Measurements from ENCODE around the gene HYI.
"Not testable (repeated sequence)": the region's sequence is repeated elsewhere in the genome, so short reads cannot be mapped to it uniquely, and the experiment has no call there.

Gene HYI

GRCh38 chr1:43458379-43458778, 4.6 kb upstream of the HYI start:
- not testable (repeated sequence) for H2BK15ac ChIP-seq (ENCODE audit: low read length); H2AK5ac ChIP-seq (ENCODE audit: low read depth, low read length); H3K4me3 ChIP-seq (ENCODE audit: low read length in 2 of 2); H3K9me3 ChIP-seq (replicated peaks in 1 of 2; ENCODE audit: control insufficient read depth in 2 of 2, insufficient read depth in 1 of 2, low read depth in 1 of 2, low read length in 2 of 2); H4K8ac ChIP-seq (ENCODE audit: low read depth, low read length); H3K23ac ChIP-seq (ENCODE audit: low read depth, low read length, poor library complexity); H2BK5ac ChIP-seq (ENCODE audit: low read length); H2AFZ ChIP-seq (ENCODE audit: low read length); H3K27ac ChIP-seq (replicated peaks; ENCODE audit: low read length); H3K4me1 ChIP-seq (ENCODE audit: control insufficient read depth in 2 of 2, insufficient read depth in 1 of 2, low read depth in 1 of 2, low read length in 2 of 2); H3K4ac ChIP-seq (ENCODE audit: low read length); H3K36me3 ChIP-seq (replicated peaks in 1 of 2; ENCODE audit: control insufficient read depth in 2 of 2, insufficient read depth in 2 of 2, low read length in 2 of 2); H3K27me3 ChIP-seq (ENCODE audit: control insufficient read depth in 3 of 3, insufficient read depth in 3 of 3, low read depth in 1 of 3, low read length in 3 of 3); H2BK120ac ChIP-seq (ENCODE audit: low read depth, low read length); H4K91ac ChIP-seq (ENCODE audit: low read depth, low read length, poor library complexity); H3K9ac ChIP-seq (ENCODE audit: low read depth, low read length, poor library complexity); H3K14ac ChIP-seq (ENCODE audit: low read length); H3K18ac ChIP-seq (ENCODE audit: low read length); H2BK12ac ChIP-seq (ENCODE audit: low read length); H3K79me1 ChIP-seq (ENCODE audit: low read depth, low read length); DNase-seq (ENCODE audit: low spot score); H3K4me2 ChIP-seq (ENCODE audit: insufficient read depth, low read length, poor library complexity, severe bottlenecking)
- WGBS, 2 donors (ENCODE audit: extremely low coverage in 2 of 2, insufficient read length in 2 of 2, insufficient replicate concordance in 1 of 2) = no CpG with 5 or more reads among the region's 3 CpGs

GRCh38 chr1:43455213-43455889, 1.6 kb upstream of the HYI start:
- H3K36me3 ChIP-seq (replicated peaks in 1 of 2; ENCODE audit: control insufficient read depth in 2 of 2, insufficient read depth in 2 of 2, low read length in 2 of 2) = peaks cover 14 to 25% of the 10 kb centered on the region in 2 donors
- no peak overlapping the region for H3K14ac ChIP-seq (ENCODE audit: low read length)
- H3K4ac ChIP-seq (ENCODE audit: low read length) = no peak overlapping the region
- H4K8ac ChIP-seq (ENCODE audit: low read depth, low read length) = no peak overlapping the region
- H3K4me3 ChIP-seq (ENCODE audit: low read length in 2 of 2) = no peak overlapping the region
- H2AFZ ChIP-seq (ENCODE audit: low read length) = no peak overlapping the region
- no peak overlapping the region for H2AK5ac ChIP-seq (ENCODE audit: low read depth, low read length)
- peaks cover 0 to 2% of the 10 kb centered on the region in 2 donors for H3K9me3 ChIP-seq (replicated peaks in 1 of 2; ENCODE audit: control insufficient read depth in 2 of 2, insufficient read depth in 1 of 2, low read depth in 1 of 2, low read length in 2 of 2)
- no peak overlapping the region for H3K4me2 ChIP-seq (ENCODE audit: insufficient read depth, low read length, poor library complexity, severe bottlenecking)
- H3K27ac ChIP-seq (replicated peaks; ENCODE audit: low read length) = no peak overlapping the region
- no CpG with 5 or more reads among the region's 7 CpGs for WGBS, 2 donors (ENCODE audit: extremely low coverage in 2 of 2, insufficient read length in 2 of 2, insufficient replicate concordance in 1 of 2)
- no peak overlapping the region for H2BK5ac ChIP-seq (ENCODE audit: low read length)
- H3K79me1 ChIP-seq (ENCODE audit: low read depth, low read length) = no peaks in the 10 kb centered on the region
- H3K23ac ChIP-seq (ENCODE audit: low read depth, low read length, poor library complexity) = no peak overlapping the region
- H3K4me1 ChIP-seq (ENCODE audit: control insufficient read depth in 2 of 2, insufficient read depth in 1 of 2, low read depth in 1 of 2, low read length in 2 of 2) = peaks cover 0 to 8% of the 10 kb centered on the region in 2 donors
- no peak for DNase-seq (ENCODE audit: low spot score)
- no peak overlapping the region for H2BK15ac ChIP-seq (ENCODE audit: low read length)
- H4K91ac ChIP-seq (ENCODE audit: low read depth, low read length, poor library complexity) = no peak overlapping the region
- no peak overlapping the region for H2BK12ac ChIP-seq (ENCODE audit: low read length)
- H2BK120ac ChIP-seq (ENCODE audit: low read depth, low read length) = no peak overlapping the region
- no peaks in the 10 kb centered on the region for H3K27me3 ChIP-seq (ENCODE audit: control insufficient read depth in 3 of 3, insufficient read depth in 3 of 3, low read depth in 1 of 3, low read length in 3 of 3)
- no peak overlapping the region for H3K9ac ChIP-seq (ENCODE audit: low read depth, low read length, poor library complexity)
- H3K18ac ChIP-seq (ENCODE audit: low read length) = no peak overlapping the region

- Histone ChIP-seq H3K27me3 (ENCODE audit: control insufficient read depth in 3 of 3, insufficient read depth in 3 of 3, low read depth in 1 of 3, low read length in 3 of 3) (no peaks in the 10 kb centered on the region), H3K4ac (ENCODE audit: low read length) (no peak overlapping the region), H3K14ac (ENCODE audit: low read length) (no peak overlapping the region), H3K79me1 (ENCODE audit: low read depth, low read length) (no peaks in the 10 kb centered on the region), H4K91ac (ENCODE audit: low read depth, low read length, poor library complexity) (no peak overlapping the region), H2BK15ac (ENCODE audit: low read length) (no peak overlapping the region), H3K36me3 (replicated peaks in 1 of 2; ENCODE audit: control insufficient read depth in 2 of 2, insufficient read depth in 2 of 2, low read length in 2 of 2) (peaks cover 20 to 34% of the 10 kb centered on the region in 2 donors), H4K8ac (ENCODE audit: low read depth, low read length) (no peak overlapping the region), H3K4me1 (ENCODE audit: control insufficient read depth in 2 of 2, insufficient read depth in 1 of 2, low read depth in 1 of 2, low read length in 2 of 2) (peaks cover 0 to 8% of the 10 kb centered on the region in 2 donors), H2BK12ac (ENCODE audit: low read length) (no peak overlapping the region), H3K4me3 (ENCODE audit: low read length in 2 of 2) (peak overlapping the region in 1 of 2 donors; percentile 48), H3K9me3 (replicated peaks in 1 of 2; ENCODE audit: control insufficient read depth in 2 of 2, insufficient read depth in 1 of 2, low read depth in 1 of 2, low read length in 2 of 2) (peaks cover 0 to 2% of the 10 kb centered on the region in 2 donors), H2AFZ (ENCODE audit: low read length) (no peak overlapping the region), H3K18ac (ENCODE audit: low read length) (no peak overlapping the region), H2BK5ac (ENCODE audit: low read length) (no peak overlapping the region), H3K9ac (ENCODE audit: low read depth, low read length, poor library complexity) (no peak overlapping the region), H3K23ac (ENCODE audit: low read depth, low read length, poor library complexity) (no peak overlapping the region), H2AK5ac (ENCODE audit: low read depth, low read length) (no peak overlapping the region), H3K4me2 (ENCODE audit: insufficient read depth, low read length, poor library complexity, severe bottlenecking) (peak overlapping the region; percentile 66), H2BK120ac (ENCODE audit: low read depth, low read length) (no peak overlapping the region), H3K27ac (replicated peaks; ENCODE audit: low read length) (peak overlapping the region; percentile 82)
- peak; percentile 32 for DNase-seq (ENCODE audit: low spot score)
- no CpG with 5 or more reads among the region's 19 CpGs for WGBS, 2 donors (ENCODE audit: extremely low coverage in 2 of 2, insufficient read length in 2 of 2, insufficient replicate concordance in 1 of 2)
Measured at GRCh38 chr1:43454270-43455011, 710 bp upstream of the HYI start.

- Histone ChIP-seq H2BK120ac (ENCODE audit: low read depth, low read length) (no peak overlapping the region), H3K4me3 (ENCODE audit: low read length in 2 of 2) (peak overlapping the region in 1 of 2 donors; percentile 84), H3K4ac (ENCODE audit: low read length) (no peak overlapping the region), H3K27me3 (ENCODE audit: control insufficient read depth in 3 of 3, insufficient read depth in 3 of 3, low read depth in 1 of 3, low read length in 3 of 3) (no peaks in the 10 kb centered on the region), H2BK5ac (ENCODE audit: low read length) (no peak overlapping the region), H3K27ac (replicated peaks; ENCODE audit: low read length) (peak overlapping the region; percentile 82), H2AFZ (ENCODE audit: low read length) (no peak overlapping the region), H2BK12ac (ENCODE audit: low read length) (no peak overlapping the region), H3K23ac (ENCODE audit: low read depth, low read length, poor library complexity) (peak overlapping the region; percentile 90), H3K79me1 (ENCODE audit: low read depth, low read length) (no peaks in the 10 kb centered on the region), H3K14ac (ENCODE audit: low read length) (no peak overlapping the region), H3K36me3 (replicated peaks in 1 of 2; ENCODE audit: control insufficient read depth in 2 of 2, insufficient read depth in 2 of 2, low read length in 2 of 2) (peaks cover 26 to 49% of the 10 kb centered on the region in 2 donors), H2AK5ac (ENCODE audit: low read depth, low read length) (peak overlapping the region; percentile 43), H3K4me2 (ENCODE audit: insufficient read depth, low read length, poor library complexity, severe bottlenecking) (peak overlapping the region; percentile 66), H3K9ac (ENCODE audit: low read depth, low read length, poor library complexity) (no peak overlapping the region), H3K18ac (ENCODE audit: low read length) (peak overlapping the region; percentile 94), H4K91ac (ENCODE audit: low read depth, low read length, poor library complexity) (no peak overlapping the region), H4K8ac (ENCODE audit: low read depth, low read length) (no peak overlapping the region), H3K9me3 (replicated peaks in 1 of 2; ENCODE audit: control insufficient read depth in 2 of 2, insufficient read depth in 1 of 2, low read depth in 1 of 2, low read length in 2 of 2) (peaks cover 0 to 2% of the 10 kb centered on the region in 2 donors), H2BK15ac (ENCODE audit: low read length) (peak overlapping the region; percentile 11), H3K4me1 (ENCODE audit: control insufficient read depth in 2 of 2, insufficient read depth in 1 of 2, low read depth in 1 of 2, low read length in 2 of 2) (peaks cover 0 to 8% of the 10 kb centered on the region in 2 donors)
- WGBS, 2 donors (ENCODE audit: extremely low coverage in 2 of 2, insufficient read length in 2 of 2, insufficient replicate concordance in 1 of 2) = no CpG with 5 or more reads among the region's 10 CpGs
- peak; percentile 17 for DNase-seq (ENCODE audit: low spot score)
Measured at GRCh38 chr1:43452789-43453441, 816 bp downstream of the HYI start.

Data from neuronal stem cell (in vitro differentiated cells).